ENCODE measurements around the gene DLGAP4.
"Not testable (repeated sequence)": the region's sequence is repeated elsewhere in the genome, so short reads cannot be mapped to it uniquely, and the experiment has no call there.

Gene DLGAP4

DNA sequence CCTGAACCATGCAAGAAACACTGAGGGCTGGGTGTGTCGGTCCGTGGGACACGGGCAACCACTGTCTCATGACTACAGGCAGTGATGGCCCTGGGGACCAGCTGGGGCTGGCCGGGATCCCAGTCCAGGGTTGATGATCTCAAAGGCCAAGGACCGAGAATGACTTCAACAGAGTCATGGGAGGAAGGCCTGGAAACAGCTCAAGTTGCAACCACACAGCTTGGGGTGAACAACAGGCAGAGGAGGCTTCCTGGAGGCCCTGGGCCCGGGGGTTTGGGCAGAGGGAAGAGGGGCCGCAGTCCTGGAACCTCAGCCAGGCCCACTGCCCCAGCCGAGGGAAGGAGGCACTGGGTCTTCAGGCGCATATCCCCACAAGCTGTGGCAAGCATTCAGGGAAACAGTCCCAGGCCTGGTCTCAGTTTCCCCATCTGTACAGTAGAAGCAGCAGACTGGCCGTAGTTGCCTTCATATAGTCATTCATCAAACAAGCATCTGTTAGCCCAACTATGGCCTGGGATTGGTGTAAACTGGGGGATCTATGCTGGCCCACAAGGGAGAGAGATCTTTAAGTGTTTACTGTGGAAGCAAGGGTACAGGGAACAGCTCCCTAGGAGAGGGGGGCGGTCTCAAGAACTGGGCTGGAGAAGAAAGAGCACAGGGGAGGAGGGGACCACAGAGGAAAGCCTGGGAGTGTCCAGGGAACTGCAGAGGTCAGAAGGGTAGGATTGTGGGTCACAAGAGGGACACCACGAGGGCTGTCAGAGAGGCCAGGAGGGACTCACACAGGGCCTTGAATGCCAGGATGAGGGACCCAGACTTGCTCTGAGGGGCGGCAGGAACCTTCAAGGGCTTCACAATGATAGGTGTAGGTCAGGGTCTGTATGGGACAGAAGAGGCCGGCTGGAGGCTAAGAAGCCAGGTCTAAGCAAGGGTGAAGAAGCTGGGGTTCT is 237.3 kb downstream of the DLGAP4 start:
- no peak for DNase-seq

DNA sequence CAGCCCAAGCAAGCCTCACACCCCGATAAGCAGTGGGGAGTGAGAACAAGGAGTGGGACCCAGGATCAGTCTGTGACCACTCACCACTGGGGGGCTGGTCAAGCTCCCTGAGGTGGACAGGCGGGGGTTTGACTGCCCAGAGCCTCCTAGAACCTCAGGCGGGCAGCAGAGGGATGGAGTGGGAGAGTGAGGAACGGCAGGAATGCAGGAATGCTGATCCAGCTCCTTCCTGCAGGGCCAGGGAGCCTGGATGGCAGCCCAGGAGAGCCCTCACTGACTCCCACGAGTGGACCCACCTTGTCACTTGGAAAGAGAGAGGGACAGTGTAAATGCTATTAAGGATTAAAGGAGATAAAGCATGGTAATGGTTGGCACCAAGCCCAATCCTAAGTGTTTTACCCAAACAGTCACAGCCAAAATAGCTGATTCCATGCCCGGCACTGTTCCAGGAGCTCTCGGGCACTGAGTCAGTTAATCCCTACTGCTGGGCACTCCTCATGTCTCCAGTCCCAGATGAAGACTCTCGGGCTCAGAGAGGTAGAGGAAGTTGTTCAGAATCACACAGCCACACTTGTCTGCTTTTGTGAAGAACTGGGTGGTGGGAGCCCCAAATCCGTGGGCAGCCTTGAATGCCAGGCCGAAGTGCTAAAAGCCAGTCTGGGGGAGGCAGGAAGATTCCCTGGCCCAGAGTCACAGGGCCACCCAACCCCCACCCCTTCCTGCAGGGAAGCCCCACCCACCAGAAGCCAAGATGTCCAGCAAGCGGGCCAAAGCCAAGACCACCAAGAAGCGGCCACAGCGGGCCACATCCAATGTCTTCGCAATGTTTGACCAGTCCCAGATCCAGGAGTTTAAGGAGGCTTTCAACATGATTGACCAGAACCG is 238.2 kb downstream of the DLGAP4 start:
- DNase-seq = no peak

DNA sequence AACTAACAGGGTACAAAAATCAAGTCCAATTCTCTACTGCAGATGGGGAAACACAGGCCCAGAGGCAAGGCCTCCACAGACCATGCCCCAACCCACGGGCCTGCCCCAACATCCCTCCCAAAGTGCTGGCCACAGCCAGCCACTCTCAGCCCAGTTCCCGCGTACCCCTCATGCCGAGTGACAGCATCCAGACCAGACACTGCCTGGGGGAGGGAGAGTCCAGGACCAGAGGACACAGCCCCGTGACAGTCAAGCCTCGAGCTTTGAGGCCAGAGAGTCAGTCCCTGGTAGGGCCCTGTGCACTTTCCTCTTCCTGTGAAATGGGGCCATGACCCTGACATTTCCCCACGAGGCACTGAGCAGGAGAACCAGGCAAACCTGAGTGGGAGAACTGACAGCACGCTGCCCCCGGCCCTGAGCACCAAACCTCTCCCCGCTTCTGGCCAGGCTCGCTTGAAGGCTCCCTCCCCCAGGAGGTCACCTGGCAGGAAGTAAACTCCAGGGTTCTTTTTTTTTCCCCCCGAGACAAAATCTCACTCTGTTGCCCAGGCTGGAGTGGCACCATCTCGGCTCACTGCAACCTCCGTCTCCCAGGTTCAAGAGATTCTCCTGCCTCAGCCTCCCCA is 240.1 kb downstream of the DLGAP4 start:
- no peak for DNase-seq

DNA sequence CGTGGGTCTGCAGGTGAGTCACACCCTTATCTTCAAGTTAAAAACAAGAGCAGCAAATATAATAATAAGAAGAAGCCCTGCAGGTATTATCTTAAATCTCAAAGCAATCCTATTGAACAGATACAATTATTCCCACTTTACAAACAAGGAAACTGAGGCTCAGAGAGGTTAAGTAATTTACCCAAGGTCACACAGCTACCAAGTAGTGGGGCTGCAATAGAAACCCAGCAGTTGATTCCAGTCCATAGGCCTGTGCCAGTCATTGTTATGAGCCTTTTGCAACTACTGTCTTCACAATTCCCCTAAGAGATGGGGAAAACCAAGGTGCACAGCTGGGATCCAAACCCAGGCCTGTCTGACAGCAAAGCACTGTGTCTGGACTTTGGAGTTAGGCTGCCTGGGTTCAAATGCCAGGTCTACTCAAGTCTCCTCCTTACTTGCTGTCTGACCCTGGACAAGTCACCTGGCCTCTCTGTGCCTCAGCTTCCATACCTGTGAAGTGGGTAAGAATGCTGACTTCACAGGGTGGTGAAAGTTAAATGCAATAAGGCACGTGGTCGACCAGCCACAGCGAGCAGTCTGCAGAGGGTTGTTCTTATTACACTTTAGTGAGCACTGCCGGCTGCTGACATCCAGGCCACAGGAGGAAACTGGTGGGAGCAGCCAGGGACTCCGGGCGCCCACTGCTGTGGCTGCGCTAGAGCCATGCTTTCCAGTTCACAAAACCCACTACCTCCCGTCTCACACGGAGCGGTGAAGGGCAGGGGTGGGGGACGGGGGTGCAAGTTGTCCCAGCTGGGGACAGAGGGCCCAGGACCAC is 241.3 kb downstream of the DLGAP4 start:
- DNase-seq = no peak

DNA sequence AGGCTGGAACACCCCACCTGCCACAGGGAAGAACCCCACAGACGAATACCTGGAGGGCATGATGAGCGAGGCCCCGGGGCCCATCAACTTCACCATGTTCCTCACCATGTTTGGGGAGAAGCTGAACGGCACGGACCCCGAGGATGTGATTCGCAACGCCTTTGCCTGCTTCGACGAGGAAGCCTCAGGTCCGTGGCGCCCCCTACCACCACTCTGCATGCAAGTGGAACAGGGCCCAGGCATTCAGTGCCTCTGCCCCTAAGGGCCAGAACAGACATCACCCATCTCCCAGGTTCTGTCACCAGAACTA is 241.8 kb downstream of the DLGAP4 start:
- no peak for DNase-seq

DNA sequence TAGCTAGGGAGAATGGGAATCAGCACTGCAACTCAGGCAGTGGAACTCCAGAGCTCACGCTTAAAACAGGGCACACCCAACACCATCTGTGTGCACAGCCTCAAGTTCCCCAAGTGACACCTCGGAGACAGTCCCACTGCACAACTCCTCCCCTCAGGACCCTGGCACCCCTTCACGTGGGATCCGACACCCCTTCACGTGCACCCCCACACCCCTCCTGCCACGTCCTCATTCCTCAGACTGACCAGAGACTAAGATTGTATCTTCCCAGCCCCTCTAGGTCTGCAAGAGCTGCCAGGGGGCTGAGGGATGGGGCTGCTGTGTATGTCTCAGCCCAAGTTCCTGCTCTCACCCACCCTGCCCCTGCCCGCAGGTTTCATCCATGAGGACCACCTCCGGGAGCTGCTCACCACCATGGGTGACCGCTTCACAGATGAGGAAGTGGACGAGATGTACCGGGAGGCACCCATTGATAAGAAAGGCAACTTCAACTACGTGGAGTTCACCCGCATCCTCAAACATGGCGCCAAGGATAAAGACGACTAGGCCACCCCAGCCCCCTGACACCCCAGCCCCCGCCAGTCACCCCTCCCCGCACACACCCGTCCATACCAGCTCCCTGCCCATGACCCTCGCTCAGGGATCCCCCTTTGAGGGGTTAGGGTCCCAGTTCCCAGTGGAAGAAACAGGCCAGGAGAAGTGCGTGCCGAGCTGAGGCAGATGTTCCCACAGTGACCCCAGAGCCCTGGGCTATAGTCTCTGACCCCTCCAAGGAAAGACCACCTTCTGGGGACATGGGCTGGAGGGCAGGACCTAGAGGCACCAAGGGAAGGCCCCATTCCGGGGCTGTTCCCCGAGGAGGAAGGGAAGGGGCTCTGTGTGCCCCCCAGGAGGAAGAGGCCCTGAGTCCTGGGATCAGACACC is 242.8 kb downstream of the DLGAP4 start:
- no peak for DNase-seq

DNA sequence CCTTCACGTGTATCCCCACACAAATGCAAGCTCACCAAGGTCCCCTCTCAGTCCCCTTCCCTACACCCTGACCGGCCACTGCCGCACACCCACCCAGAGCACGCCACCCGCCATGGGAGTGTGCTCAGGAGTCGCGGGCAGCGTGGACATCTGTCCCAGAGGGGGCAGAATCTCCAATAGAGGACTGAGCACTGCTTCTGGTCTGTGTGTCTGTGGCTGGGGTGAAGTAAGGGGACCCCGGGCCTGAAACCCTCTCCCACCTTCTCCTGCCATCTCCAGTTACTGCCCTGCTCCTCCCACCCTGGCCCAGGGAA is 243.4 kb downstream of the DLGAP4 start:
- DNase-seq = no peak

DNA sequence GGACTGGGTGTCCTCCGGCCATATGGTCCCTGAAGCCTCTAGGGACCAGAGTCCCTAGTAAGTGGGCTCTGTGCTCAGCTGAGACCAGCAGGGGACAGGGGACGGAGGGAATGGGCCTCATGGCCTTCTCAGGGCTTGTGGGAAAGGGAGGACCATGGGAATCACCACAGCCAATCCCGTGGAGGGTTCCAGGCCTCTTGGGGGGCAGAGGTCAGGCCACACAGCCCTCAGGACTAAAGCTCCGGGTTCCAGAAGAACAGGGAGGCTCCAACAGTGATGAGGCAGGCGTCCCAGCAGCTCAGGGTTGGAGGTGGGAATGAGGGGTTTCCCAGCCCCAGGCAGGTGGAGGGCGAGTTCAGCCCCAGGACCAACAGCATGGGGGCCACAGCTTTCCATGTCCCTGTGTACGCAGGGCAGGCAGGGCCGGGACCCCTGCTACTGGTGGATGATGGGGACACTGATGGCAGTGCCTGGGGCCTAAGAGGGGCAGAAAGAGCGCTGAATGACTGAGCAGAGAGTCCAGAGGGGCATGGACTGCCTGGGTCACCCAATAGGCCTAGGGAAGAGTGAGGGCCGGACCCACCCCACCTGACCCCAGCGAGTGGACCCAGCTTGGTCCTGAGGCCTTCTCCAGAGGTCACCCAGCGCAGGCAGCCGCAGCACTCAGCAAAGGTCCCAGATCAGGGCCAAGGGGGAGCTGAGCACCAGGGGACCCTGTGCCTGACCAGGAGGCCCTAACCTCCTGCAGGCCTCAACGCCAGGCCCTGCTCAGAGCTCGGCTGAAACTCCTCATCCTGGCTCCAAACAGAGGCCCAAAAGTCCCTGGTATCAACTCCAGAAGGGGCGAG is 244.0 kb downstream of the DLGAP4 start:
- DNase-seq = no peak

DNA sequence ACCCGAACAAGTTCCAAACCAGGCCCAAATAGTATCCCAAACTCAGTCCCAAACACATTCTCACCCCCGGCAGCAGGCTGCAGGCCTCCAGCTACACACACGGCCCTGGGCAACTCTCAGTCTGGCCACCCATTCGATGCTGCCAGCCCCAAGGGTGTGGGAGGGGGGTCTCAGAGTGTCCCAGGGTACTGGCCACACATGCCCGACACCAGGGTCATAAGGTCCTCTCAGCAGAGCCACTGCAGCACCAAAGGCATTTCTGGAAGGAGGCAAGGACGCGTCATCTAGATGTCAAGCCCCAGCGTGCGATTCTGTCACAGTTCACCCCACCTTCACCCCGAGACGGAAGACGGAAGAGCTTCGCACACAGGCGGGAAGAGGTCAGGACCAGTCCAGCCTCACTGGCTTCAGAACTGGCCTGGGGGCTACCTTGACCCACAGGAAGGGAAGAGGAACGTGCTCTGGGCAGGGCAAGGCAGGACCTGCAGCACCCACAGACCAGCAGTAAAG is 244.7 kb downstream of the DLGAP4 start:
- no peak for DNase-seq

DNA sequence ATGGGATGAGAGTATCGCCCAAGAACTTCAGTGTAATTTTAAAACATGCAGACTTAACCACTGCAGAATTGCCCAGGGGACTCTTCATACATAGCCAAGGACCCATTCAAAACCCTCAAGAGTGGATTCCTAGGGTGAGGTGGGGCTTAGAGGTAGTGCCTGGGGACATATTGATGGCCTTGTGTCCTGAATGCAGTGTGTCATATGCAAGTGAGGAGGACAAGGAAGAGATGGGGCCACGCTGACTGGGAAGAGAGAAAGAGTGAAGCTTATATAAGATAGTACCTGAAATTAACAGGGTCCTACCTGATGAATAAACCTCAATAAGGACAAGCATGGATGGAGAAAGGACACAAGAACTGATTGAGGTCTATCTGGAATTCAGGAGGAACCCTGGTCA is 249.1 kb downstream of the DLGAP4 start:
- DNase-seq = no peak

DNA sequence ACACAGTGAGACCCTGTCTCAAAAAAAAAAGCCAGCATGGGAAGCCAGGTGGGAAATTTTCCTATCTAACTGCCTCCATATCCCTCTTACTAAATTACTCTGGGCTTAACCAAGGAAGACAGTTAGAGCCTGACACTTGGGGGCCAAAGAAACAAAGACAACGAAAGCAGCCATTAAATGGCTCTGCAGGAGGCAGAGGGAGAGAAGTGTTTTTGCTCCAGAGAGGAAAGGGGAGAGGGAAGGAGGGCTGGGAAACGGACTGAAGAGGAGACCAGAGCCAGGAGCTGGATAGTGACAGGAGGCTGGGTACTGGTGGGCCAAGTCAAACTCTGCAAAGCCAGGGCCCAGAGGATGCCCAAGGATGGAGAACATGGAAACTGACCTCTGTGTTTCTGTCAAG is 256.6 kb downstream of the DLGAP4 start:
- DNase-seq = no peak

DNA sequence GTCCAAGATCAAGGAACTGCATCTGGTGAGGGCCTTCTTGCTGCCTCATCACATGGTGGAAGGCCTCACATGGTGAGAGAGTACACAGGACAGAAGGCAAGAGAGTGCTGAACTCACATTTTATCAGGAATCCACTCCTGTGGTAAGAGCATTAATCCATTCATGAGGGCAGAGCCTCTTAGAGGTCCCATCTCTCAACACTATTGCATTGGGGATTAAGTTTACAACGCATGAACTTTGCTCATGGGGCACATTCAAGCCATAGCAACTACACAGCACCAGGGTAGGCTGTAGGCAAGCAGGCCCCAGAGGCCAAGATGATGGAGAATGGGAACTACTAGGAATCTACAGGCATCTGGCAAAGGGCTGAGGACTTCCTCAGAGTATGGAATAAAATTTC is 257.2 kb downstream of the DLGAP4 start:
- no peak for DNase-seq

DNA sequence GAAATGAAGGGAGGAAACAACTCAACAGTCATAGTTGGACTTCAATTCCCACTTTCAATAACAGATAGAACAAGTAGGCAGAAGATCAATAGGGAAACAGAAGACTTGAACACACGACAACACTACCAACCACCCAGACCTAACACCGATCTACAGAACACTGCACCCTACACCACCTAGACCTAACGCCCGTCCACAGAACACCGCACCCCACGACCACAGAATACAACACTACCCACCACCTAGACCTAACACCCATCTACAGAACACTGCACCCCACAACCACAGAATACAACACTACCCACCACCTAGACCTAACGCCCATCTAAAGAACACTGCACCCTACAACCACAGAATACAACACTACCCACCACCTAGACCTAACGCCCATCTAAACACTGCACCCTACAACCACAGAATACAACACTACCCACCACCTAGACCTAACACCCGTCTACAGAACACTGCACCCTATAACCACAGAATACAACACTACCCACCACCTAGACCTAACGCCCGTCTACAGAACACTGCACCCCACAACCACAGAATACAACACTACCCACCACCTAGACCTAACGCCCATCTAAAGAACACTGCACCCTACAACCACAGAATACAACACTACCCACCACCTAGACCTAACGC is 258.1 kb downstream of the DLGAP4 start:
- not testable (repeated sequence) for DNase-seq

DNA sequence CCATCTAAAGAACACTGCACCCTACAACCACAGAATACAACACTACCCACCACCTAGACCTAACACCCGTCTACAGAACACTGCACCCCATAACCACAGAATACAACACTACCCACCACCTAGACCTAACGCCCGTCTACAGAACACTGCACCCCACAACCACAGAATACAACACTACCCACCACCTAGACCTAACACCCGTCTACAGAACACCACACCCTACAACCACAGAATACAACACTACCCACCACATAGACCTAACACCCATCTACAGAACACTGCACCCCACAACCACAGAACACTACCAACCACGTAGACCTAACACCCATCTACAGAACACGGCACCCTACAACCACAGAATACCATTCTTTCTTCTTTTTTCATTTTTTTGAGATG is 258.6 kb downstream of the DLGAP4 start:
- DNase-seq = not testable (repeated sequence)

DNA sequence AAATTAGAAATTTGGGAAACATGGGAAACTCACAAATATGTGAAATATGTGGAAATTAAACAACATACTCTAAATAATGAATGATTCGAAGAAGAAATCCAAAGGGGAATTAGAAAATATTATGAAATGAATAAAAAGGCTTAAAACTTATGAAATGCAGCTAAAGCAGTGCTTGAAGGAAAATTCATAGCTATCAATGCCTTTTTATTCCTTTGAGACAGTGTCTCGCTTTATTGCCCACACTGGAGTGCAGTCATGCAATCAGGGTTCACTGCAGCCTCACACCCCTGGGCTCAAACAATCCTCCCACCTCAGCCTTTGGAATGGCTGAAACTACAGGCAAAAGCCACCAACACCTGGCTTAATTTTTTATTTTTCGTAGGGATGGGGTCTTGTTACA is 259.4 kb downstream of the DLGAP4 start:
- DNase-seq = no peak

DNA sequence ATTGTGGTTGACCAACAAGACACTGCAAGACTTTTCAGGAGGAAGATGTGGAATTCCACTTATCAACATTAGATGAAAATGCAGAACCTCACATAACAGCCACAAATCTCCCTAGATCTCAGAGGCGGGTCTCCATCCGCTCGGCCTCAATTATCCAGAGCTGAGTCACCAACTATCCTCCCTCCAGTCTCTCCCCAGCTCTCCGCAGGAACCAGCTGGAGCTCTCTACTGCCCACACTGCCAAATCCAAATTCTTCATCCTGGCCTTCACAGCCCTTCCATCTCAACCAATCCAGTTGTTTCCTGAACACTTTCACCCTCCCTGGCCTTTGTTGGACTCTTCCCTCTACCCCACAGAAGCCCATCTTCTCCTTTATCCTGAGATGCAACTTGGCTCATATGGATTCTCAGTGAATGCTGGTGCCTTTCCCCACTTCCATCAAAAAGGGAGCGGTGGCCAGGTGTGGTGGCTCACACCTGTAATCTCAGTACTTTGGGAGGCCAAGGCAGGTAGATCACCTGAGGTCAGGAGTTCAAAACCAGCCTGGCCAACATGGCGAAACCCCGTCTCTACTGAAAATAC is 263.8 kb downstream of the DLGAP4 start:
- DNase-seq = no peak

DNA sequence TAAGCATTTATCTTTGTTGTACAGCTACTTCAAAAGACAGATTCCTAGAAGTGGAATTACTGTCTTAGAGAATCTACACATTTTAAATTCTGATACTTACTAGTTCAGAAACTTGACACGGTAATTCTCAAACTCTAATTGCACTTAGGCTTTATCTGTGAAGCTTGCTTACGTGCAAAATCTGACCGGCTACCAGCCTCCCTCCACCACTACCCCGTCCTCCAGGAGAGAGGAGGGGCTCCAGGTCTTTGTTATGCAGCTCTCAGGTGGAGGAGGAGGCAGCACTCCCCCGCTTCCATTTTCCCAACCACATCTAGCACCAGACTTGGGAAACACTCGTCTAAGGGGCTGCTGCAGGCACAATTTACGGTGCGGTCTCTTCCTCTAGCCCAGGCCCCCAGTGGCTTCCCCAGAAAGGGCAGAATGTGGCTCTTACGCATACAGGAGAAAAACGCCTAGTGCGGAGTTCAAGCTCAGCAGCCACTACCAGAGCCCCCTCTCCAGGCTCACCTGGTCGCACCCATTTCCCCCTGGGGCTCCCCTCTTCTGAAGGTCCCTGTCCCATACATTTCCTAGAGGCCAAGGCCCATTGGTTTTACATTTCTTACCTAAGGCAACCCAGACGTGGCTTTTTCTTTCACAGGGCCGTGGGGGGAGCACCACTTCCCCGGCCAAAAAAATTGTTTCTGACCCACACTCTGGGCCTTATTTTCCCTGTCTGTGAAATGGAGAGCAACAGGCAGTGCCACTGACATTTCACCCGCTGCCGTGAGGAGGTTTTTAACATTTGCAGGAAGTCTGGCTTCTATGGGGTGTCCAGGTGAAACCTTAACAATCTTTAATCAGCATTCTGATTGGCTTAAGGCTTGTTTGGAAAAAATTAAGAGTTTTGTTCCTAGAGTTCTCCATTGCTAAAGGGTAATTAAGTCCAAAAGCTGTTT is 265.7 kb downstream of the DLGAP4 start:
- DNase-seq = peak; percentile 45

DNA sequence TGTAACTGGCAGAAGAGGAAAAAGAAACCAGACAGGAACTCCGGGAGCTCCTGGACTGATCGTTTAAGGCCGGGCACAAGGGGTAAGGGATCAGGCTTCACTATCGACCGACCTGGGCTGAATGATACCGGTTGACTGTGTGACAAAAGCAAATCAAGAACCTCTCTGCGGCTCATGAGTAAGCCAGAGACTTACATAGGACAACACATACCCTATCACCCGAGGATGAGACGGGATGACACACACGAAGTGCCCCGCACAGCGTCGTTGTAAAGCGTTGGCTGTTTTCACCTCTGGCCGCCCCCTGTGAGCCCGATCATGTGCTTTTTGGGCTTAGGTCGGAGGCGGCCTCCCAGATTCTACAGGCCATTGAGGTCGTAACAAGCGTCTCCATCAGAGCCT is 266.6 kb downstream of the DLGAP4 start:
- no peak for DNase-seq
